Right ventricle myocardium superior (tissue), 1 donor: Measurements from ENCODE around the gene RET. TPM values are rescaled to one million over a fixed set of nuclear protein-coding genes. Genes with fewer than 3 reads are reported as not detected.

Source experiments
- ATAC-seq: fragments of 200-7000 bp; cut with Tn5 transposase; one replicate; pipeline ENCODE4 v1.9.1; 2020; ENCODE audit warnings: mild to moderate bottlenecking; ENCODE audit not compliant: poor library complexity
- DNase-seq: peaks from one replicate; pipeline ENCODE4 v3.0.0-alpha.2; 2020
- intact Hi-C: fragments of 100-400 bp; cut with DNase I; formaldehyde crosslinking; loops from one replicate; pipeline ENCODE4 v1.11.2; 2022
- total RNA-seq: library from RNA; stranded (reverse); fragmentation: NEBNext Ultra II Directional; extraction: Animal tissue kit (Norgen Biotek cat#: 25700); gene quantifications from one replicate; pipeline ENCODE4 v1.2.1, GENCODE V29; 2021
- donor health status: DM: no; HTN: yes; CAD: no; lungs with severe emphysema.

The RET gene
- total RNA-seq, 1 donor from 2014 or later: 6.6 TPM

GRCh38 chr10:43058716-43059335, 18.0 kb upstream of the RET start:
- intact Hi-C loops: no loop called here
- DNase-seq: peak; percentile 37
- no peak for ATAC-seq

GRCh38 chr10:43059336-43059720, 17.5 kb upstream of the RET start:
- intact Hi-C loops: no loop called here
- no peak for ATAC-seq
- DNase-seq: no peak

GRCh38 chr10:43059828-43060227, 17.0 kb upstream of the RET start:
- intact Hi-C loops: no loop called here
- ATAC-seq (peak; percentile 14), DNase-seq (no peak)

DNA sequence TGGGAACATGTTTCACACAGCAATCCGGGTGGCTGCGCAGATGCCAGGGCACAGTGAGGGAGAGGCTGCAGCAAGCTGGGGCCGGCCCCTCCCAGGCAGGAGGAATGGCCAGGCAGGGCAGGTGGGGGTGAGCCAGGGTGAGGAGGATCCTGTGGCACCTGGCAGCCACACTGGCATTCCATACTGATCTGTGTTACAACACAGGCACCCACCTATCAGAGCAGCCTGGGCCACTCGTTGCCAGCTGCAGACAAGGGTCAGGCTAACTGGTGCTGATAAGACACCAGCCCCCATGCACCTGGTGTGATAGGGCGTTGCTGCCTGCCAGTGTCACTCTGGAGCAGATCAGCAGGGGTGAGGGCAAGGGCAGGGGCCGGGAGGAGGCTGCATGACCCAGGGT, 16.6 kb upstream of the RET start:
- intact Hi-C loops: no loop called here
- DNase-seq (peak; percentile 79), ATAC-seq (peak; percentile 88)

GRCh38 chr10:43061331-43061730, 15.5 kb upstream of the RET start:
- ATAC-seq (no peak), DNase-seq (peak; percentile 30)
- intact Hi-C loops: no loop called here

DNA sequence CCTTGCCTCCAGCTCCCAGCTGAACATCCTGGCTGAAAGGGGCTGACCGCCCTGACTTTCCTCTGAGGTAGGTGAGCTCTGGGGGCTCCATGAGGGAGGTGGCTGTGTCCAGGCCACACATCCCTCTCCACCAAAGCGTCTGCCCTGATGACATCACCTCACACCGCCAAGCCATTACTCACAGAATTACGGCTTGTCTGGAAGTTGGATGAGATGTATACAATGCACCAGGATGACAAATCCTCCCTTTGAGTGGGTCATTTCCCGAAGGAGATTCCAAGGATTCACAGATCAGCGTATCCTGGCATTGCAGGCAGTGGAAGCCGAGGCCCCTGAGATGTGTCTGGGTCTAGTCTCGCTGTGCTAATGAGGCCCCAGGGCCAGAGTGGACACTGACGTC, 15.1 kb upstream of the RET start:
- DNase-seq: peak; percentile 26
- intact Hi-C loops: no loop called here
- ATAC-seq: no peak

DNA sequence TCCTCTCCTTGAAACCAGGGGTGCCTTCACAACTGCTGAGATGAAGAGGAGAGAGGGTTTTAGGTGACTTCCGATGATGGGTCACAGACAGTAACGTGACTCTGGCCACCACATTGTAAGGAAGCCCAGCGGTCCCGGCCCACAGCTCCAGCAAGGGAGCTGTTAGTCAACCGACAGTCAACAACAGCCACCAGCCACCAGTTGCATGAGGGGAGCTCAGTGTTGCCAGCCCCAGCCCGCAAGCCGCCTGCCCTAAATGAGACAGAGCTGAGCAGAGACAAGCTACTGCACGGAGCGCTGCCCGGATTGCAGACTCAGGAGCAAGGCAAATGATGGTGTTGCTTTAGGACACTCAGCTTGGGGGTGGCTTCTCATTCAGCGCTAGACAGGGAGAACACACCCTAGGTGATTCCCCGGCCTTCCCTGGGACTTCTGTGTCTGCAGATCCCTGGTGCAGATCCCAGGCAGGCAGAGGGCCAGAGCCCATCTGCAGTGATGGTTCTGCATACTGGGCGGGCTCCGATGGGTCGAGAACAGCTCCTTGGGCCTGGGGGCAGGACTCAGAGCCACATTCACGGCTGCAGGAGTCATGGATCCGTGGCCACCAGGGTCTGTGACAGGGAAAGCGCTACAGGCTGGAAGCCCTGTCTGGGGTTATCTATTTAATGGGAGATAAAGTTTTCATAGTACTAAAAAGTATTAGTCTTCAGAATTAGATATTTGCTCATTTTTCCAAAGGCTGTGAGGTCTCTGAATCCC, 14.3 kb upstream of the RET start:
- ATAC-seq (no peak), DNase-seq (peak; percentile 35)

DNA sequence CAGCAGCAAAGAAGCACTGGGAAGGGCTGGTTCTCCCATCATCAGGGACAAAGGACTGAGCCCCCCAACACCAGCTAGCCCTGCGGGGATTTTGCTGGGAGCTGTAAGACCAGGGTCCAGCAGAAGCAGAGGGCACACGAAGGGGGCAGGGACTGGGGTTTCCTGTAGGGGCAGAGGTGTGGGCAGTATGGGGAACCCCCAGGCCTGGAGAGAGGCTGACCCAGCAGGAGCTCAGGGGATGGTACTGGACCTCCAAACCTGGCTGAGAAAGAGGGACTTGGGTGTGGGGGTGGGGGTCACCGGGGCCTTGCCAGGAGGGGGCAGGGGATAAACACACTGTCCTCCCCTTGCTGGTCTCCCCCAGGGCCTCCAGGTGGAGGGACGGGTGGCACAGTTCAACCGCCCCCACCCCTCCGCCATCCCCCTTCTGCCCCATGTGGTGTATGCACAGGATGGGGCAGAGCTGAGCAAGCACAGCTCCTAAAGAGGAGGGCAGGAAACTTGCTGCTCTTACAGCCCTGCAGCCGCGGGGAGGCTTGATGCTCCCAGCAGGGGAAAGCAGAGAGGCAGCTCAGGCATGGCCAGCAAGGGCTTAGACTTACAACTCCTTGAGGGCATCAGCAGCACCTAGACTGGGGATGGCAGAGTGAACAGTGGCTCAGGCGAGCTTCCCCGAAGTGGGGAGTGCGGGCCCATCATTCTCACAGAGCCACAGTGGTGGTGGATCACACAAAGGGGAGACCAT, 12.4 kb upstream of the RET start:
- intact Hi-C loops: no loop called here
- ATAC-seq: no peak
- no peak for DNase-seq

More for the DNA sequence above, 14.3 kb upstream of the RET start:
- intact Hi-C loops: no loop called here

DNA sequence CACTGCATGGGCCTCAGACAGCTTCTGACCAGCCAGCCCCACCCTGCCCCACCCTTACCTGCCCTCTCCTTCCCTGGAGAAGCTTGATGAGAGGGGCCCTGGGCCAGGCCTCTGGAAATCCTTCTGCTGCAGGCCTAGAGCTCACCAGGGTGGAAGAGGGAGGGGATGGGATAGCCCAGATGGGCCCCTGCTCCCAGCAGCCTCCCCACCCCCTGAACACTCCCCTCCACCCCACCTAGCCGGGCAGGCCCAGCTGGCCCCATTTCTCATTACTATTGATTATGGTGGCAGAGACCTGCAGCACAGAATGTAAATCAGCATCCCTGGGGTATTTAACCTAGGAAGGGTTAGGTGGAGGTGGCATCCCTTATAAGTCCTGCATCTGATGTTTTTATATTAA, 11.6 kb upstream of the RET start:
- no peak for DNase-seq
- intact Hi-C loops: no loop called here

DNA sequence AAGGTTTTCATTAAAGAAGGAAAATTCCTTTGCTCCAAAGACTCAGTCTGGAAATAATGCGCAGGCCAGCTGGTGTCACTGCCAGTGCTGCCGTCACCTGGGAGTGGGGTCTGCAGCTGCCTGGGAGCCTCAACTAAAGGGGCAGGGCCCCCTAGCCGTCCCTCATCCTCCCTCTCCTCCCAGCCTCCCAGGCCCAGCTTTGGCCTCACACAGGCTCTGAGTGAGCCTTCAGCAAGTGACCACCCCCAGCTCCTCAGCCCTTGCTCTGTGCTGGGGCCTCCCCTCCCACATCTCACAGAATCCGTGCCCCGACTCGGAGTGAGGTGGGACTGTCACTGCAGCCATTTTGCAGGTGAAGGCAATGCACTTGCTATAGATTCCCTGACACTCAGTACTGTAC, 11.1 kb upstream of the RET start:
- peak; percentile 30 for DNase-seq
- no peak for ATAC-seq
- intact Hi-C loops: no loop called here

More for the DNA sequence above, 11.6 kb upstream of the RET start:
- no peak for ATAC-seq

DNA sequence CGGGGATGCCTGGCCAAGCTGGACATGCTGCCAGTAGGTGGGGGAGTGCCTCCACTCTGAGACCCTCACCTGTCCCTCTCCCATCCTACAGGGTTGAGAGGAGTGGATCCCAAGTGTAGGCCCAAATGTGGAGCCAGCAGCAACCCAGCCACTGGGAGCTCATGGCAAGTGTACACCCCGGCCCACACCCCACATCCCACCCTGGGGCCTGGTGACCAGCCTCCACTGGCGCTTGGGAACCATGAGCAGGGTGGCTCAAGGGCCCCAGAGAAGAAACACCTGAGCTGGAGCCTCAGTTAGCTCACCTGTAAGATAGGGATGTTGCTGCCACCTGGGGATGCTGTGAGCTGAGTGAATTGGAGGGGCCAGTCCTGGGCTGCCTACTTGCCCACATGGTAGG, 10.4 kb upstream of the RET start:
- DNase-seq (peak; percentile 29), ATAC-seq (no peak)
- intact Hi-C loops: no loop called here

- ATAC-seq: no peak
- peak; percentile 33 for DNase-seq
- intact Hi-C loops: no loop called here
Observed at GRCh38 chr10:43067391-43068135, 9.3 kb upstream of the RET start.

DNA sequence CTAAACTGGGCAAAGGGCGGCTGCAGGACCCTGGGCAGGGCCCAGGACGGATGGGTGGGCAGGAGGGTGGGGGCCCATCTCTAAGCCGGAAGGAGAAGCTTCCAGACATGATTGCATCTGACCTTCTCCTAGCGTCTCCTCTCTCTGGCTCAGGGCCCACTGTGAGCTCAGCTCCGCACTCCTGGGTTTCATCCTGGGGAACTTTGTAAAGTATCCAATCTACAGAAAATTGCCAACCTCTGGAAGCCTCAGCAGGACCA, 8.8 kb upstream of the RET start:
- DNase-seq: peak; percentile 38
- intact Hi-C loops: no loop called here
- no peak for ATAC-seq

DNA sequence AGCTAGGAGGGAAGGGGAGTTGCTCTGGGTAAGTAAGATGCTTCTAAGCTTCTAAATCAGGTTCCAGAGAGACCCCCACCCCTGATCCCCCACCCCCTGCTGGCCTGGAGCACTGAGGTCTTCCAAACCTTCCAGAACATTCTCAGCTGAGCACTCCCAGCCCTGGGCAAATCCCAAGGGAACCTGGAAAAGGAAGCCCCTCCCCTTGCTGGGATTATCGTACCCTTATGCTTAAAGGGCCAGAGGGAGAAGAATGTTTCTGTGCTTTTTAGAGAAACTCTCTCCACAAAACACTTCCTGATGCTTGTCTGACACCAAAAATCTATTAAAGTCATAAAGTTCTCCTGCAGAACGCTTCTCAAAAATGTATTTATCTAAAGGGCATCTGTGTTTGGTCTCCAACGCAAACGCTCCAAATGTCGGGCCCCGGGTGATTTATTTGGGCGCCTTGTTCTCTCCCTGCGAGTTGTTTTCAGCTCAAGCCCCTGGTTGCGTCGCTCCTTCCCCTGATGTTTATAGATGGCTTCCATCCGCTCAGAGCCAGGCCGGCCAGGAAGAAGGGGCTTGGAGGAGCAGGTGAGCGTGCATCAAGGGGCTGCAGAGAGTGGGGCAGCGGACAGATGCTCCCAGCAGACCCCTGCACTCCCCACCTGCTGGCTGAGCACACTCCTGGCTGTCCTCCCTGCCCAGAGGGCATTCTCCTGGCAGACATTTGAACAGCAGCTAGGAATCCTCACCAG, 8.2 kb upstream of the RET start:
- intact Hi-C loops: no loop called here
- DNase-seq (peak; percentile 29), ATAC-seq (no peak)

GRCh38 chr10:43069211-43069515, 7.7 kb upstream of the RET start:
- intact Hi-C loops: no loop called here
- ATAC-seq: no peak
- DNase-seq: peak; percentile 16

- DNase-seq (peak; percentile 15), ATAC-seq (no peak)
- intact Hi-C loops: no loop called here
Observed at GRCh38 chr10:43069579-43069978, 7.3 kb upstream of the RET start.

DNA sequence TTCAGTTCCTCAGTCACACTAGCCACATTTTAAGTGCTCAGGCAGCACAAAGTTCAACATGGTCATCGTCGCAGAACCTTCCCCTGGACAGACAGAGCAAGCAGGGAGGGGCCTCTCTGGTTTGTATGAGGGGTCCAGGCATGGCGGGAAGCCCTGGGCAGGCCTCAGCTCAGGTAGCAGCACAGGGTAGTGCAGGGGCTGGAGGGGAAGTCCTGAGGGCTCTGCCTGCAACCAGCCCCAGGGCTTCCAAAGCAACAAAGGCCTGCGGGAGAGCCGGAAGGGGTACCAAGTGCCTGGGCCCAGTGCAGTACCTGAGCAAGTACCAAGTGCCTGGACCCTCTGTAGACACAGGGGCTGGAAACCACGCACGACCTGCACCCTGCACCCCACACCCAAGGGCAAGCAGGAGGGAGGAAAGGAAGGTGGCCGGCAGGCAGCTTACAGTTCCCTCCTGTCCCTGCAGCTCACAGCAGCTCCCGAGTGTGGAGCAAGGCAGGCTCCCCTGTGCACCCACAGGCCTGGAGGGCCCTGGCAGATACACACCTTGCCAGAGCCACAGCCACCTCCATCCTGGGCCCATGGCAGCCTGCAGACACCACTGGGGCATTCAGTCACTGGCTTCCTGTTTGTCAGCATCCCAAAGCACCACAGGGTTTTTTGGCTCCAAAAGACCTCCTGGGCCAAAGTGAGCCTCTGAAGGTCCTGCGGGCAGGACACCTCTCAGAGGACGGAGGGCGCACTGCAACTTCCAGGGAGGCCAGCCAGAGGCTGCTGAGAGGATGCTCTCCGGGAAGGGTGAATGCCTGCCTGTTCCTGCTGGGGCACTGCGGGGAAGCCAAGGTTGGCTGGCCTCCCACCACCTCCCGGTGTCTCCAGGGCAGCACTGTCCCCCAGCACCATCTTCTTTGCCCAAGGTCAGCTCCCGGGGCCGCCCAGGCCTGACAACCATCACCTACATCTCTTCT, 6.5 kb upstream of the RET start:
- peak; percentile 31 for DNase-seq
- intact Hi-C loops: loop anchor here (10.0 kb wide), 1 partner anchor 106 kb away; no protein-coding TSS in a partner anchor
- no peak for ATAC-seq
